ENCODE data around the gene KLF4. TPM values are rescaled to one million over a fixed set of nuclear protein-coding genes. Genes with fewer than 3 reads are reported as not detected.

KLF4 gene
- total and polyA plus RNA-seq, 10 donors: 10.4 to 177 (median 66.4) TPM

- H3K27ac ChIP-seq: no peak overlapping the region
- peaks cover 0 to 5% (median 0%) of the 10 kb centered on the region in 7 donors for H3K27me3 ChIP-seq (replicated peaks in 1 of 7)
- H3K4me3 ChIP-seq: no peak overlapping the region
- TF ChIP-seq CTCF (IDR thresholded peaks at IDR 0.05 in 8 of 11, conservative IDR thresholded peaks at IDR 0.05 in 3 of 11) (no peak), POLR2A (IDR thresholded peaks at IDR 0.05) (no peak), POLR2AphosphoS5 (IDR thresholded peaks at IDR 0.05) (no peak)
- H3K9me3 ChIP-seq: no peaks in the 10 kb centered on the region
- DNase-seq: no peak
- no peaks in the 10 kb centered on the region for H3K4me1 ChIP-seq
- intact Hi-C loops (cut with DNase I; ENCODE audit: low total_unique reads): no loop called here
- H3K36me3 ChIP-seq: no peaks in the 10 kb centered on the region
- 72 to 80% (median 76%) methylated on average over 9 of the region's 9 CpGs for WGBS, 5 donors
These were observed 16.8 kb downstream of the KLF4 start for GRCh38 chr9:107472581-107473340.

DNA sequence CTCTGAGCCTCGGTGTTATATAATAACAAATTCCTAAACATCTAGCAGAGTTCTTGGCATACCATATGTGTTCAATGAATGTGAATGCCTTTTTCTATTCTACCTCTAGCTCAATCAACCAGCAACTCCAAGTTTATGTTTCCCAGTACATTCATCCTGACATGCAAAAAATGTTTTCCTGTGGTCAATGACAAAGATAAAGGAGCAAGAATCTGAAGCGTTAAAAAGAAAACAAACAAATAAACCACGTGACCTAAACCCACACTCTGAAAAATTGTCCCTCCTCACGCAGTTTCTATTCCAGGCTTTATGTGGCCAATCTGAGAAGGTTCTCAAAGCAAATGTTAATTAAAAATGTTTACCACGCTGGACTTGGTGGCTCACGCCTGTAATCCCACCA, 18.0 kb downstream of the KLF4 start:
- TF ChIP-seq POLR2A (IDR thresholded peaks at IDR 0.05): no peak
- Histone ChIP-seq H3K27ac (no peak overlapping the region), H3K27me3 (replicated peaks in 1 of 7) (peaks cover 0 to 11% (median 0%) of the 10 kb centered on the region in 7 donors), H3K4me3 (no peak overlapping the region), H3K36me3 (no peaks in the 10 kb centered on the region), H3K9me3 (no peaks in the 10 kb centered on the region), H3K4me1 (peaks cover 0 to 2% (median 0%) of the 10 kb centered on the region in 6 donors)
- no peak for DNase-seq
- 74 to 81% (median 75%) methylated on average over 6 of the region's 6 CpGs for WGBS, 5 donors
- intact Hi-C loops (cut with DNase I; ENCODE audit: low total_unique reads): no loop called here

DNA sequence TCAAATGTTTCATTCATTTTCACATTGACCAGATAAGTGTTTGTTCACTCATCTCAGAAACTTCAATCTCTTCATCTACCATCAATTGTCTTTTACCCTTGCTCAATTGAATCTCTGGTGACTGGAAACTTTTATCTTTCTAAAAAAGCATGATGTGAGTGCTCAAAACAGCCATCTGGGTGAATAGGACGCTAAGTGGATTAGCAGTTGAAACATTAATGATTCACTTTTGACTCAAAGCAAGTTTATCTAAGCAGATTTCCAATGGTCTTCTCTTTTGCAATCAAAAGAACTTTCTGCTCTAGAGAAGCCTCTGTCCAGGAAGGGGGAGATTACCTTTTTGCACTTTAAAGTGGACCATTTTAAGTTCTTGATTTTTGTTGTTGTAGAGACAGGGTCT, 22.2 kb downstream of the KLF4 start:
- H3K4me1 ChIP-seq: peaks cover 0 to 17% (median 15%) of the 10 kb centered on the region in 6 donors
- H3K27ac ChIP-seq: no peak overlapping the region
- no peaks in the 10 kb centered on the region for H3K36me3 ChIP-seq
- DNase-seq: no peak
- H3K27me3 ChIP-seq (replicated peaks in 1 of 7): peaks cover 0 to 44% (median 16%) of the 10 kb centered on the region in 7 donors
- no peaks in the 10 kb centered on the region for H3K9me3 ChIP-seq
- TF ChIP-seq POLR2AphosphoS5 (IDR thresholded peaks at IDR 0.05): no peak
- TF ChIP-seq POLR2A (IDR thresholded peaks at IDR 0.05): no peak
- no peak for TF ChIP-seq CTCF (IDR thresholded peaks at IDR 0.05 in 8 of 11, conservative IDR thresholded peaks at IDR 0.05 in 3 of 11)
- no peak overlapping the region for H3K4me3 ChIP-seq
- 73 to 90% (median 86%) methylated on average over 1 of the region's 1 CpG for WGBS, 5 donors
- intact Hi-C loops (cut with DNase I; ENCODE audit: low total_unique reads): loop anchor here (5.0 kb wide), 1 partner anchor 1095 kb away; no protein-coding TSS in a partner anchor

DNA sequence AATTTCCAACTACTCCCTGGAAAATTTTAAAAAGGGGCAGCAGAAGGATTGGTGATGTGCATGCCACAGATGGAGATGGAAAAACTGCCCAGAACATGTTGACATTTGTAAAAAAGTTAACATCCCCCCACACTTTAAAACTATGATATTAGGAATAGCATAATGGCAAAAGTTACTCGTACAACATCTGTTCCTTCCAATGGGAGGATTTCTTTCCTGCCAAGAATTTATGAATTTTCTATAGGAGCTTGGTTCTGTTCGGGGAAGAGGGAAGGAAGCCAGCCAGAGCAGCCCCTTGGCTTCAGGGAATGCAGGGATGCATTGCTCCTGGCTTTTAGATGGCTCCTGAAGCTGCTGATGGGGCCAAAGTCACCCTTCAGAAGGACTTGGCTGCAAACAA, 22.7 kb downstream of the KLF4 start:
- Histone ChIP-seq H3K36me3 (no peaks in the 10 kb centered on the region), H3K27me3 (replicated peaks in 1 of 7) (peaks cover 0 to 49% (median 16%) of the 10 kb centered on the region in 7 donors), H3K9me3 (no peaks in the 10 kb centered on the region), H3K4me3 (no peak overlapping the region), H3K27ac (no peak overlapping the region), H3K4me1 (peaks cover 0 to 17% (median 15%) of the 10 kb centered on the region in 6 donors)
- intact Hi-C loops (cut with DNase I; ENCODE audit: low total_unique reads): loop anchor here (5.0 kb wide), 1 partner anchor 1095 kb away; no protein-coding TSS in a partner anchor
- TF ChIP-seq POLR2AphosphoS5 (IDR thresholded peaks at IDR 0.05): no peak
- no peak for TF ChIP-seq POLR2A (IDR thresholded peaks at IDR 0.05)
- no peak for TF ChIP-seq CTCF (IDR thresholded peaks at IDR 0.05 in 8 of 11, conservative IDR thresholded peaks at IDR 0.05 in 3 of 11)
- no peak for DNase-seq
- WGBS, 5 donors: 77 to 90% (median 86%) methylated on average over 2 of the region's 2 CpGs
